HG02973 (cell line): ENCODE measurements around the gene GPR179.
A peak's percentile ranks its signal among the peaks of the same experiment; 100 is the strongest.
"Not testable (repeated sequence)": the region's sequence is repeated elsewhere in the genome, so short reads cannot be mapped to it uniquely, and the experiment has no call there.

ENCODE experiments used
- ATAC-seq: cut with Tn5 transposase; IDR thresholded peaks from one replicate; pipeline ENCODE4 v1.9.1; 2021; ENCODE audit warnings: moderate library complexity; ENCODE audit not compliant: unreplicated experiment

The GPR179 gene

GRCh38 chr17:38324772-38325171 is 19.0 kb downstream of the GPR179 start:
- ATAC-seq: no peak

GRCh38 chr17:38324141-38324697 is 19.5 kb downstream of the GPR179 start:
- no peak for ATAC-seq

- ATAC-seq: no peak
Observed at GRCh38 chr17:38322897-38323296, 20.9 kb downstream of the GPR179 start.

GRCh38 chr17:38322156-38322779 is 21.5 kb downstream of the GPR179 start:
- ATAC-seq: no peak

- ATAC-seq: no peak
Observed at GRCh38 chr17:38320482-38320881, 23.3 kb downstream of the GPR179 start.

- ATAC-seq: no peak
Observed at GRCh38 chr17:38317081-38317480, 26.7 kb downstream of the GPR179 start.

- no peak for ATAC-seq
Observed at GRCh38 chr17:38315497-38315896, 28.3 kb downstream of the GPR179 start.

GRCh38 chr17:38296834-38297517 is 46.8 kb downstream of the GPR179 start, which contains the start of gene MRPL45:
Gene MRPL45, plus strand, starts transcription at chr17:38297168. Its CDS starts 16 bp downstream, at chr17:38297184.
- peak; percentile 90 for ATAC-seq

GRCh38 chr17:38295602-38296365 is 48.0 kb downstream of the GPR179 start:
- not testable (repeated sequence) for ATAC-seq

- ATAC-seq: not testable (repeated sequence)
Observed at GRCh38 chr17:38289760-38290159, 54.0 kb downstream of the GPR179 start.

- ATAC-seq: not testable (repeated sequence)
Observed at GRCh38 chr17:38288217-38288827, 55.4 kb downstream of the GPR179 start.

GRCh38 chr17:38286501-38287091 is 57.2 kb downstream of the GPR179 start:
- not testable (repeated sequence) for ATAC-seq

GRCh38 chr17:38285994-38286393 is 57.8 kb downstream of the GPR179 start:
- not testable (repeated sequence) for ATAC-seq
